GM19043 (cell line): ENCODE data around the gene ZNF593.

ENCODE experiments used
- ATAC-seq: cut with Tn5 transposase; IDR thresholded peaks from one replicate; pipeline ENCODE4 v1.9.1; 2021; ENCODE audit warnings: low read depth; ENCODE audit not compliant: unreplicated experiment

ZNF593 gene

DNA sequence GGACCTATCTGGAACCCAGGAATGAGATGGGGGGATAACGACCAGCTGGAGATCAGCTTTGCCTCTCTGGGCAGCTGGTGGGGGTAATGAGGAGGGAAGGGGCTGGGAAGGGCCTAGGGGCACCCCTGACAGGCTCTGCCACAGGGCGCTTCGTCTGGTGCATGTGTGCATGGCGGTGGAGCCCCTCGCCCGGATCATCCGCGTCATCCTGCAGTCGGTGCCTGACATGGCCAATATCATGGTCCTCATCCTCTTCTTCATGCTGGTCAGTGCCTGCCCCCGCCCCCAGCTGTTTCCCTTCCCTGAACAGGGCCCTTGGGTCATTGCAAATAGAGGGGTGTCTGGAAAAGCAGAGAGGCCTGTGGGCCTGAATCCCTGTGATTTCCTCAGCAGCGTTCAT, 28.1 kb downstream of the ZNF593 start:
- ATAC-seq: no peak

DNA sequence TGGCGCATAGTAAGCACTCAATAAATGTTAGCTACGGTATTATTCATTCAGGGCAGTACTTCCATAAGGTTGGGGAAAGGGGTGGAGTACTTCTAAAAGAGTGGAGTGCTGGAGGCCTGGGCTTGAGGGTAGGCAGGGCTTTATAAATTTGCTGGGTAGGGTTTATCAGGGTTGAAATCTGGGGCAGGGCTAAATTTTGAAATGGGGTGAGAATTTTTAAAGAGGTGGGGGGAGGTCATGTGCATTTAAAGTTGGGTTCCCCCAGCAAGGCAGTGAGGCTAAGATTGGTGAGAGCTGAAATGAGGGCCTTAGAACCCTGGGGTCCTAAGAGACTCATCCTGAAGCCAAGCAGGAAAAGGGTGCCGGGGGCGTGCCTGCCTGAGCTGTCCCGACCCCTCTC, 30.7 kb downstream of the ZNF593 start:
- no peak for ATAC-seq

DNA sequence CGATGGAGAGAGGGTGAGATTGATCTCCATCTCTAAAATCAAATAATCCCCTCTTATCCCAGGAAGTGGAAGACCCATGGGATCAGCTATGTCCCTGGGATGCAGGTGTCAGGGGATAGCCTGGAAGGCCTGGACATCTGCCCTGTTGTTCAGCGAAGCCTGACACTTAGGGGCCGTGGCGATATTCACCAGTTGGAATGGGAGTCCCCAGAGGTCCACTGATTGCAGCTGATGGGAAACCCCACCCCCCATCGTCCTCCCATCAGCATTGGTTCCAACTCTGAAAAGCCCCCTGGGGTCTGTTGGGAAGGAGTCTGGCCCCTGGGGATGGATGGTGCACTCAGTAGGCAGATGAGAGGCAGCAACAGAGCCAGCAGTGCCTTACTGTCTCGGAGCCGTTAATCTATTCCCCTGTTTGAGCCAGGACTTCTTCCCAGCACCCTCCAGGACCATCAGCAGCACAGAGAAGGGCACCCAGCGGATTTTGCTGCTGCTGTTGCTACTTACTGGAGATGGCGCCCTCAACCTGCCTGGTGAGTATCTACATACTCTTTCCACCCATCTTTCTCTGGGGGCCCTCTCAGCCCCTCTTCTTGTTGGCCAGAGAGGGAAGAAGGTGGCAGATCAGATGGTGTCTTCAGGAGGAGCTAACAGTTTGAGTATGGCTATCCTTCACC, 34.1 kb downstream of the ZNF593 start:
- no peak for ATAC-seq

DNA sequence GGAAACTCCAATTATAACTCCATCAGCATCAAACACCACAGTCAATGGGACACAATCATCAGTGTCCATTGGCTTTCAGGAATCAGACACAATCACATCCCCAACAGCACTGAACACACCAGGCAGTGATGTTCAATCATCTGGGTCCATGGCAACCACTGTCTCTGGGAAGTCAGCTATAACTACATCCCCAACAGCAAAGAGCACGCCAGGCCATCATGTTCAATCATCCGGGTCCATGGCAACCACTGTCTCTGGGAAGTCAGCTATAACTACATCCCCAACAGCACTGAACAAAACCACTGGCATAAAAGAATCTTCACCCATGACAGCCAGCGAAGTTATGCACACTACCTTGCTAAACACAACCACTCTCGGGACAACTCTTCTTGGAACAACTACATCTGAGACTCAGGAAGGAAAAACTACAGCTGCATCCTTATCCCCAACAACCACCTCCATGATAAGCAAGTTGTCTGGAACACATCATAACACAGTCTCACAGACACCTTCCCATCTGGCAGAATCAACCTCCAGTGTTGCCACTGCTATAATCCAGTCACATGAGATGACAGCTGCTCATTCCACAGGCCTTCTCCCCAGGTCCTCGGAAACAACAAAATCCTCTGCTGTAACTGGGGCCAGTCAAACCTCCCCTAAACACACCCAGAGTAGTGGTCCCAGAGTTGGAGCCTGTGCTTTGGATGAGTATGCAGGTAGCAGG, 40.6 kb downstream of the ZNF593 start:
- ATAC-seq: no peak

DNA sequence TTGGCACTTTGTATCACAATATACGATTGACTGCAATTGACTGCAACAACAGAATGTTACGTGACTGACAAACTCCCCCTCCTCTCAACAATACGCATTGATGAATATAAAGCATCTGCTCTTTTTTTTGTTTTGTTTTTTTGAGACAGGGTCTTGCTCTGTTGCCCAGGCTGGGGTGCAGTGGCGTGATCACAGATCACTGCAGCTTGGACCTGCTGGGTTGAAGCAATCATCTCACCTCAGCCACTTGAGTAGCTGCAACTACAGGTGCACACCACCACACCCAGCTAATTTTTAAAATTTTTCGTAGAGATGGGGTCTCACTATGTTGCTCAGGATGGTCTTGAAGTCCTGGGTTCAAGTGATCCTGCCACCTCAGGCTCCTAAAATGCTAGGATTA, 43.0 kb downstream of the ZNF593 start:
- ATAC-seq: no peak

DNA sequence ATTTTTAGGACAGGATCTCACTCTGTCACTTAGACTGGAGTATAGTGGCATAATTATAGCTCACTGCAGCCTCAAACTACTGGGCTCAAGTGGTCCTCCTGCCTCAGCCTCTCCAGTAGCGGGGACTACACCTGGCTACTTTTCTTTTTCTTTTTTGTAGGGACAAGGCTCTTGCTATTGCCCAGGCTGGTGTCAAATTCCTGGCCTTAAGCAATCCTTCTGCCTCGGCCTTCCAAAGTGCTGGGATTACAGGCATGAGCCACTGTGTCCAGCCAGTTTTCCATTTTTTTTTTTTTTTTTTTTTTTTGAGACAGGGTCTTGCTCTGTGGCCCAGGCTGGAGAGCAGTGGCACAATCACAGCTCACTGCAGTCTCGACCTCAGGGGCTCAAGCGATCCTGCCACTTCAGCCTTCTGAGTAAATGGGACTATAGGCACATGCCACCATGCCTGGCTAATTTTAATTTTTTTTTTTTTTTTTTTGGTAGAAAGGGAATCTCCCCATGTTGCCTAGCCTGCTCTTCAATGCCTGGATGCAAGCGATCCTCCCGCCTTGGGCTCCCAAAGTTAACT, 43.7 kb downstream of the ZNF593 start:
- ATAC-seq: no peak

DNA sequence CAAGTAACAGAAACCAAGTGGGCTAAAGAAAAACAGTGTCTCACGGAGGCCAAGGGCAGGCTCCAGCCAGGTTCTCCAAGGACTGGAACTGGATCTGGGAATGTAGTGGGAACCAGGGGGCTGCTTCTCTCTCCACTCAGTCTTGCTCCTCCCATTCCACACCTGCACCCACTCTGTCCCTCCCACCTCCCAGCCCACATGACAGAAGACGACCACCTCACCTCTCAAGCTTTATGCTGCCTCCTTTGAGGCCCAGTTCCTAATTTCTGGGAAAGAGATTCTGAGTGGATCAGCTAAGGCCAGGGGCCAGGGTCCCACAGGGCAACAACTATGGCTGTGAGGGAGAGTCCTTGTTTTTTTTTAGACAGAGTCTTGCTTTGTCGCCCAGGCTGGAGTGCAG, 45.5 kb downstream of the ZNF593 start:
- no peak for ATAC-seq

DNA sequence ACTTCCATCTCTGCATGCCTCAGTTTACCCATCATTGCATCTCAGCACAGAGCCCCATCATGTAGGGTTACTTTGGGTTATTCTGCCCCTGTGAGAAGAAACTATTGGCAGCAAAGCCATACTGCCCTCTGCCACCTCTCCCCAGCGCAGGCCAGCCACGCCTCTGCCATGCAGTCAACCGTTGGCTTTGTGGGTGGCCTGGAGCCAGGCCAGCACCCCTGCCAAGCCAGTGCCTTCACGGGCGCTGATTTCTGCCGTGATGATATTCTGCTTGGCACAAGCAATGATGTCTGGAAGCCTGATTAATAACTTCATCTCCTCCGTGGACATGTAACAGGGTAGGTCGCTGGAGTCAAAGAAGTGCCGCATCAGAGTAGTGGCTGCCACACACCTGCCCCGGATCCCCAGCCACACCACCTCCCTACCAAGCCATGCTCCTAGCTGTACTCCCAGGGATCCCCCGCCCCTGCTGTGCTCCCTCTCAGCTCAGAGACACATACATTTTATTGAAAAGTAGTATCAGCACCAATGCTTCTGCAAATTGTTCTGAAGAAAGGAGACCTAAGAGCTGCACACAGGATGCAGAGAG, 49.3 kb downstream of the ZNF593 start:
- no peak for ATAC-seq
